ENCODE data around the gene TMEM236. TPM values are rescaled to one million over a fixed set of nuclear protein-coding genes. Genes with fewer than 3 reads are reported as not detected.

Gene TMEM236
- total RNA-seq, 1 experiment from 2014 or later, result 0.04 TPM

DNA sequence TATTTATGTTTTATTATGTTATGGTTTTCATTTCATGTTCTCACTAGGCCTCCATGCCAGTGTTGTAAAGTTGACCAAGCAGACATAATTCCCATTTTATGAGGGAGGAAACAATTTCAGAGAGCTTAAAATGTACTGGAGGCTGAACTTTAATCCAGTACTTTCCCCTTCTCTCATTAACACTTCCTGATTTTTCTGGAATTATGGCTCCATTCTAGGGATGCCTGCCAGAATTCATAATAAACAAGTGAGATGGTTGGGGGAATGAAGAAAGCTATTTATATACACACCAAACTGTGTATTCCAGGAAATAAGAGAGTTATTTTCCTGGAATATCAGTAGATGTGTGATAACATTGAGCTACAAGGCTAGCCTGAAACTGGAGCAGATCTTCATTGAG, 6.9 kb downstream of the TMEM236 start:
- H3K4me3 ChIP-seq (ENCODE audit: low read length), result no peak overlapping the region
- H3K4me1 ChIP-seq (ENCODE audit: insufficient read depth, low read length), result no peaks in the 10 kb centered on the region
- no peaks in the 10 kb centered on the region for H4K20me1 ChIP-seq (ENCODE audit: low read length)
- no peak overlapping the region for H3K27ac ChIP-seq (ENCODE audit: low read length)
- ATAC-seq (no peak), DNase-seq (no peak)
- H3K36me3 ChIP-seq (ENCODE audit: low read depth, low read length), result no peaks in the 10 kb centered on the region
- no peaks in the 10 kb centered on the region for H3F3A ChIP-seq (ENCODE audit: low read length, unreplicated experiment)
- TF ChIP-seq, protein P1, sequence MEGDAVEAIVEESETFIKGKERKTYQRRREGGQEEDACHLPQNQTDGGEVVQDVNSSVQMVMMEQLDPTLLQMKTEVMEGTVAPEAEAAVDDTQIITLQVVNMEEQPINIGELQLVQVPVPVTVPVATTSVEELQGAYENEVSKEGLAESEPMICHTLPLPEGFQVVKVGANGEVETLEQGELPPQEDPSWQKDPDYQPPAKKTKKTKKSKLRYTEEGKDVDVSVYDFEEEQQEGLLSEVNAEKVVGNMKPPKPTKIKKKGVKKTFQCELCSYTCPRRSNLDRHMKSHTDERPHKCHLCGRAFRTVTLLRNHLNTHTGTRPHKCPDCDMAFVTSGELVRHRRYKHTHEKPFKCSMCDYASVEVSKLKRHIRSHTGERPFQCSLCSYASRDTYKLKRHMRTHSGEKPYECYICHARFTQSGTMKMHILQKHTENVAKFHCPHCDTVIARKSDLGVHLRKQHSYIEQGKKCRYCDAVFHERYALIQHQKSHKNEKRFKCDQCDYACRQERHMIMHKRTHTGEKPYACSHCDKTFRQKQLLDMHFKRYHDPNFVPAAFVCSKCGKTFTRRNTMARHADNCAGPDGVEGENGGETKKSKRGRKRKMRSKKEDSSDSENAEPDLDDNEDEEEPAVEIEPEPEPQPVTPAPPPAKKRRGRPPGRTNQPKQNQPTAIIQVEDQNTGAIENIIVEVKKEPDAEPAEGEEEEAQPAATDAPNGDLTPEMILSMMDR (conservative IDR thresholded peaks at IDR 0.05; ENCODE audit: low read depth, low read length), result no peak
- TF ChIP-seq EZH2 (IDR thresholded peaks at IDR 0.05; ENCODE audit: low read length, unreplicated experiment), result no peak
- TF ChIP-seq EZH2phosphoT487 (IDR thresholded peaks at IDR 0.05; ENCODE audit: borderline replicate concordance, low read length), result no peak
- no peaks in the 10 kb centered on the region for H3K9me3 ChIP-seq (ENCODE audit: low read length)
- intact Hi-C loops (cut with micrococcal nuclease), result no loop called here
- CTCF ChIA-PET, result no interaction called here
- no peak overlapping the region for H3K4me2 ChIP-seq (ENCODE audit: low read length)
- no peaks in the 10 kb centered on the region for H3K79me2 ChIP-seq (ENCODE audit: low read length)
- no peaks in the 10 kb centered on the region for H3K27me3 ChIP-seq (ENCODE audit: low read length)
- POLR2A ChIA-PET (ENCODE audit: unreplicated experiment), result interaction anchor here (0.7 kb wide), 1 partner anchor 143 kb away, joined by 4 read pairs; no protein-coding TSS in a partner anchor
- BruUV-seq (replicated peaks), result no TSS peak
- no peaks in the 10 kb centered on the region for H3K9me2 ChIP-seq (replicated peaks; ENCODE audit: low read length)
- H3K9ac ChIP-seq (ENCODE audit: low read length), result no peak overlapping the region
- H2AFZ ChIP-seq (ENCODE audit: low read length), result no peak overlapping the region

DNA sequence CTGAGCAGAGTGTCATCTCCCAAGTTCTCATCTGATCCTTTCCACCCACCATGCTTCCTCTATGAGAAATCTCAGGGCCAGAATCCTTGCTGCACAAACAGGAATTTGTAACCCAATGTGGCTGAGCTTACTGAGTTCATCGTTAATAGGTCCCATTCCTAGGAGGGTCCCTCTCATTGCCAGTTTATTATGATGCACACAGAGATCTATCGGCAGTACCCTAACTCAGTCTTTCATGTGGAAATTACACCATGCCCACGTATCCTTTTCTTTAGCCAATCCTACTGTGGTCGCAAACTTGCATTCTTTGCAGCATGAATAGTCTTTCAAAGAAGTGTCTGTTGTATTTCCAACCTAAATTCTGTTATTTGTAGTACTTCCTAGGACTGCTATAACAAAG, 12.1 kb downstream of the TMEM236 start:
- DNase-seq, result no peak
- no peak for ATAC-seq
- Histone ChIP-seq H2AFZ (ENCODE audit: low read length) (no peak overlapping the region), H3K36me3 (ENCODE audit: low read depth, low read length) (no peaks in the 10 kb centered on the region), H3K4me2 (ENCODE audit: low read length) (no peak overlapping the region), H3K9ac (ENCODE audit: low read length) (no peak overlapping the region), H3F3A (ENCODE audit: low read length, unreplicated experiment) (no peaks in the 10 kb centered on the region), H3K9me2 (replicated peaks; ENCODE audit: low read length) (no peaks in the 10 kb centered on the region), H3K27me3 (ENCODE audit: low read length) (no peaks in the 10 kb centered on the region), H3K4me3 (ENCODE audit: low read length) (no peak overlapping the region), H3K9me3 (ENCODE audit: low read length) (no peaks in the 10 kb centered on the region), H3K27ac (ENCODE audit: low read length) (no peak overlapping the region), H3K4me1 (ENCODE audit: insufficient read depth, low read length) (no peaks in the 10 kb centered on the region), H3K79me2 (ENCODE audit: low read length) (no peaks in the 10 kb centered on the region), H4K20me1 (ENCODE audit: low read length) (no peaks in the 10 kb centered on the region)
- intact Hi-C loops (cut with micrococcal nuclease), result no loop called here
- no TSS peak for BruUV-seq (replicated peaks)
- TF ChIP-seq, protein P1 (conservative IDR thresholded peaks at IDR 0.05; ENCODE audit: low read depth, low read length), result no peak
- TF ChIP-seq EZH2 (IDR thresholded peaks at IDR 0.05; ENCODE audit: low read length, unreplicated experiment), result no peak
- ChIA-PET CTCF (no interaction called here), POLR2A (ENCODE audit: unreplicated experiment) (no interaction called here)

DNA sequence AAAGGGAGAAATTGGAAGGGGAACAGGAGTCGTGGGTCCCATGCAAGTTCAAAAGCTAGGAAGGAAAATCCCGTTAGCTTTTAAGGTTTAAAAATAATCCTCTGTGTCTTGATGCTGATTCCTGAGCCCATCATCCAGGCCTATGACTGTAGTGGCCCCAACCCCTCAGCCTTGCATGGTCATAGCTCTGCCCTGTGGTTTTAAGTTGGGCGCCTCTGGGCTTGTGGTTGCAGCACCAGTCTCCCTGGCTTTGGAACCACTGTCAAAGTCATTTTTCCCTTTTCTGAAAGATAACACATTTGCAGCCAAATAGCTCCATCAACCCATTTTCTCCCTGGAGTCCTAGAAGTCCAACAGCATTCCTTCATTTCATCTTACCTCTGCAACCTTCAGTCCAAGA, 13.6 kb downstream of the TMEM236 start:
- no peak overlapping the region for H3K4me3 ChIP-seq (ENCODE audit: low read length)
- CTCF ChIA-PET, result no interaction called here

More for the DNA sequence above, 13.6 kb downstream of the TMEM236 start:
- Histone ChIP-seq H4K20me1 (ENCODE audit: low read length) (no peaks in the 10 kb centered on the region), H2AFZ (ENCODE audit: low read length) (no peak overlapping the region), H3K9ac (ENCODE audit: low read length) (no peak overlapping the region), H3K36me3 (ENCODE audit: low read depth, low read length) (no peaks in the 10 kb centered on the region), H3K27ac (ENCODE audit: low read length) (no peak overlapping the region), H3K9me2 (replicated peaks; ENCODE audit: low read length) (no peaks in the 10 kb centered on the region), H3K4me1 (ENCODE audit: insufficient read depth, low read length) (no peaks in the 10 kb centered on the region), H3K79me2 (ENCODE audit: low read length) (no peaks in the 10 kb centered on the region), H3K9me3 (ENCODE audit: low read length) (no peaks in the 10 kb centered on the region), H3F3A (ENCODE audit: low read length, unreplicated experiment) (no peaks in the 10 kb centered on the region), H3K27me3 (ENCODE audit: low read length) (no peaks in the 10 kb centered on the region), H3K4me2 (ENCODE audit: low read length) (no peak overlapping the region)
- intact Hi-C loops (cut with micrococcal nuclease), result no loop called here
- ATAC-seq (no peak), DNase-seq (no peak)
- POLR2A ChIA-PET (ENCODE audit: unreplicated experiment), result no interaction called here
- TF ChIP-seq, protein P1 (conservative IDR thresholded peaks at IDR 0.05; ENCODE audit: low read depth, low read length), result no peak
- TF ChIP-seq EZH2 (IDR thresholded peaks at IDR 0.05; ENCODE audit: low read length, unreplicated experiment) (no peak), EZH2phosphoT487 (IDR thresholded peaks at IDR 0.05; ENCODE audit: borderline replicate concordance, low read length) (no peak)
- BruUV-seq (replicated peaks), result no TSS peak
